A673 (cell line): ENCODE measurements around the gene PSPC1. TPM values are rescaled to one million over a fixed set of nuclear protein-coding genes. Genes with fewer than 3 reads are reported as not detected.

Source experiments
- BruUV-seq: library from RNA; stranded (reverse); fragments of 400-500 nt; replicated peaks from 2 replicates; lab custom pipeline; 2021; lab: Mats Ljungman, UMichigan
- CTCF ChIA-PET: fragments of 300-600 bp; sonication (Branson Sonifier 250); formaldehyde crosslinking; loops from one replicate; lab custom pipeline; 2022; ENCODE audit warnings: antibody characterized with exemption; lab: Charles Lee
- POLR2A ChIA-PET: fragments of 300-600 bp; sonication (Branson Sonifier 250); formaldehyde crosslinking; loops from one replicate; lab custom pipeline; 2022; ENCODE audit warnings: antibody characterized with exemption; ENCODE audit not compliant: low non-redundant PET; lab: Charles Lee
- DNase-seq: peaks from one replicate; pipeline ENCODE4 v3.0.0-alpha.2; 2015; ENCODE audit warnings: low spot score
- H3K27ac ChIP-seq: fragments of 200-600 bp; sonication (generic); 2 replicates; pipeline ENCODE4 v1.5.1; 2016; ENCODE audit warnings: mixed run types, low read depth, mild to moderate bottlenecking, mixed read lengths, antibody characterized with exemption, low read length; ENCODE audit not compliant: poor library complexity, severe bottlenecking
- H3K27me3 ChIP-seq: fragments of 200-600 bp; sonication (generic); replicated peaks from 2 replicates; pipeline ENCODE4 v1.6.1; 2017; ENCODE audit warnings: mixed run types, low read depth, mild to moderate bottlenecking, mixed read lengths, antibody characterized with exemption, low read length; ENCODE audit not compliant: insufficient read depth, poor library complexity
- H3K36me3 ChIP-seq: fragments of 200-600 bp; sonication (generic); 2 replicates; pipeline ENCODE4 v1.6.1; 2016; ENCODE audit warnings: mixed run types, mild to moderate bottlenecking, mixed read lengths, antibody characterized with exemption, low read length; ENCODE audit not compliant: insufficient read depth, poor library complexity, severe bottlenecking
- H3K4me1 ChIP-seq: fragments of 200-600 bp; sonication (generic); 2 replicates; pipeline ENCODE4 v1.6.1; 2017; ENCODE audit warnings: mixed run types, mild to moderate bottlenecking, mixed read lengths, antibody characterized with exemption, low read length; ENCODE audit not compliant: insufficient read depth, poor library complexity, severe bottlenecking
- H3K4me3 ChIP-seq: fragments of 200-600 bp; sonication (generic); 2 replicates; pipeline ENCODE4 v1.5.1; 2016; ENCODE audit warnings: low read depth, mixed run types, mild to moderate bottlenecking, mixed read lengths, low read length; ENCODE audit not compliant: poor library complexity, severe bottlenecking
- H3K9me3 ChIP-seq: fragments of 200-600 bp; sonication (generic); 2 replicates; pipeline ENCODE4 v1.6.1; 2016; ENCODE audit warnings: mixed run types, low read depth, mild to moderate bottlenecking, mixed read lengths, antibody characterized with exemption, low read length; ENCODE audit not compliant: poor library complexity, severe bottlenecking
- EZH2 ChIP-seq: fragments of 200-600 bp; sonication (generic); IDR thresholded peaks from 2 replicates; pipeline ENCODE4 v1.6.1; 2017; ENCODE audit warnings: borderline replicate concordance, low read depth, mild to moderate bottlenecking, mixed read lengths, antibody characterized with exemption, low read length; ENCODE audit not compliant: poor library complexity, severe bottlenecking
- intact Hi-C: fragments of 100-400 bp; cut with micrococcal nuclease; formaldehyde crosslinking; loops from one replicate; pipeline ENCODE4 v1.10.0; 2022; ENCODE audit not compliant: unreplicated experiment
- total RNA-seq: library from RNA; stranded (reverse); gene quantifications from 2 replicates; pipeline ENCODE4 v1.2.3, GENCODE V29; 2021
- TF ChIP-seq, protein P1 (sequence below): fragments of 300-800, 200-600 bp; sonication (generic); conservative IDR thresholded peaks from 2 replicates; pipeline ENCODE4 v1.5.1; 2017; ENCODE audit warnings: low read depth, mild to moderate bottlenecking, antibody characterized with exemption, low read length, moderate library complexity, mixed read lengths

The PSPC1 gene
- total RNA-seq, 1 experiment from 2014 or later: 90.9 TPM

DNA sequence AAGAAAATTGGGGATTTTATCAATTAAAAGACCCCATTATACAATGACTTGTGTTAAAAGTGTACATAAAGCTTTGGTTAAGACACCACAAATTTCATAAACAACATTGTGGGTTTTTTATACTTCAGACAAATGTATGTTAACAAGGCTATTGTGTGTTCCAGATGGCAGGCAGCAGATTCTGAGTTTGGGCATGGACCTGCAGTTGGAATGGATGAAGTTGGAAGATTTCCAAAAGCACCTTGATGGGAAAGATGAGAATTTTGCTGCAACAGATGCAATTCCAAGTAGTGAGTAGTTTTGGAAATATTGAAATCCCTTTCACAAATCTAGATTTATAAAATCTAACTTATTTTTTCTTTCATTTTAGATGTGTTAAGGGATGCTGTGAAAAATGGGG is 123.9 kb downstream of the PSPC1 start:
- Histone ChIP-seq H3K36me3 (peaks cover 19% of the 10 kb centered on the region), H3K4me3 (no peak overlapping the region), H3K4me1 (no peaks in the 10 kb centered on the region), H3K27ac (no peak overlapping the region), H3K9me3 (no peaks in the 10 kb centered on the region), H3K27me3 (no peaks in the 10 kb centered on the region)
- TF ChIP-seq EZH2: no peak
- TF ChIP-seq, protein P1, sequence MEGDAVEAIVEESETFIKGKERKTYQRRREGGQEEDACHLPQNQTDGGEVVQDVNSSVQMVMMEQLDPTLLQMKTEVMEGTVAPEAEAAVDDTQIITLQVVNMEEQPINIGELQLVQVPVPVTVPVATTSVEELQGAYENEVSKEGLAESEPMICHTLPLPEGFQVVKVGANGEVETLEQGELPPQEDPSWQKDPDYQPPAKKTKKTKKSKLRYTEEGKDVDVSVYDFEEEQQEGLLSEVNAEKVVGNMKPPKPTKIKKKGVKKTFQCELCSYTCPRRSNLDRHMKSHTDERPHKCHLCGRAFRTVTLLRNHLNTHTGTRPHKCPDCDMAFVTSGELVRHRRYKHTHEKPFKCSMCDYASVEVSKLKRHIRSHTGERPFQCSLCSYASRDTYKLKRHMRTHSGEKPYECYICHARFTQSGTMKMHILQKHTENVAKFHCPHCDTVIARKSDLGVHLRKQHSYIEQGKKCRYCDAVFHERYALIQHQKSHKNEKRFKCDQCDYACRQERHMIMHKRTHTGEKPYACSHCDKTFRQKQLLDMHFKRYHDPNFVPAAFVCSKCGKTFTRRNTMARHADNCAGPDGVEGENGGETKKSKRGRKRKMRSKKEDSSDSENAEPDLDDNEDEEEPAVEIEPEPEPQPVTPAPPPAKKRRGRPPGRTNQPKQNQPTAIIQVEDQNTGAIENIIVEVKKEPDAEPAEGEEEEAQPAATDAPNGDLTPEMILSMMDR: no peak
- POLR2A ChIA-PET: no interaction called here
- CTCF ChIA-PET: no interaction called here
- no TSS peak for BruUV-seq
- DNase-seq: no peak
- intact Hi-C loops: no loop called here

DNA sequence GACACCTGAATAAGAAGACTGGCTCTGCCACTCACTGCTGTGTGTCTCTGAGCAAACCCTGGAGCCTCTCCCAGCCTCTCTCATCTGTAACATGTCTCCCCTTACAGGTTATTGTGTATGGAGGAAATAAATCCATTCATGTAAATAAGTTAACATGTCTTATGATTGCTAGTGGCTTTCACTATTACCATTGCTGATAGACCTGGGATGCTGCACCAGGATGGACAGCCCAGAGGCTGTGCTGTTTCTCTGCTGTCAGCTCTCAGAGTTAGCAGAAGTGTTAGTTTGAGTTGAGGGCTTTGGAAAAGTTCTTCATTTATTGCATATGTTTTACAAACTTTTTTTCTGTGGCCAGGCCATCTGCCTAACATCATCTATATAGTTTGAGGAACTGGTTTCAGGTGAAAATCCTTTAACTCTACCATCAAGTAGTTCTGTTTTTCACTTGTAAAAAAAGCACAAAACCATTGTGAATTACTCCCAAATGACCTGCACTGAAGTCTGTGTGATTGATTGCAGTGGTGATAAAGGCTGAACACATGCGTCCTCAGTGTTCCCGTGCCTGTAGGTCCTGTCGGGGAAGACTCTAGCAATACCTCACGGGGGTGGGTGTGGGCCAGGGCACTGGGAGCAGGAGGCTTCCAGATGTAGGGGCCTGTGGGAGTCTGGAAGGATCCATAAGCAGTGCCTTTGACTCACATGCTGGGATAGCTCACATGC is 124.7 kb downstream of the PSPC1 start:
- DNase-seq: no peak
- BruUV-seq: no TSS peak
- CTCF ChIA-PET: no interaction called here
- Histone ChIP-seq H3K9me3 (no peaks in the 10 kb centered on the region), H3K27me3 (no peaks in the 10 kb centered on the region), H3K4me3 (no peak overlapping the region), H3K4me1 (no peaks in the 10 kb centered on the region), H3K27ac (no peak overlapping the region), H3K36me3 (peaks cover 17% of the 10 kb centered on the region)
- intact Hi-C loops: no loop called here
- POLR2A ChIA-PET: interaction anchor here (0.7 kb wide), 1 partner anchor 166 kb away, joined by 6 read pairs; no protein-coding TSS in a partner anchor
- TF ChIP-seq EZH2: no peak
- TF ChIP-seq, protein P1: no peak

Other genes starting within 250 kb of the PSPC1 start
- 27.5 and 29.2 TPM in 2 replicates for gene TPTE2, start 221.4 kb downstream of the PSPC1 start, total RNA-seq
- gene MPHOSPH8, start 149.3 kb downstream of the PSPC1 start, total RNA-seq: 29.1 and 32.3 TPM in 2 replicates
- gene ZMYM5, start 80.7 kb upstream of the PSPC1 start, total RNA-seq: 15.3 and 17.4 TPM in 2 replicates
- gene ZMYM2, start 175.8 kb upstream of the PSPC1 start, total RNA-seq: 87.1 and 104 TPM in 2 replicates